Stimulated activated CD4-positive, alpha-beta T cell treated with anti-CD3 and anti-CD28 coated beads, Interleukin-1b, Interleukin-23, amount 100 ng/mL, for 1 hour (primary cell): ENCODE measurements around the gene DLL1.

Source experiments
- DNase-seq, 2 donors: peaks; one replicate each; pipeline ENCODE4 v3.0.0-alpha.2; 2020; ENCODE audit warnings: low read depth in 2 of 2

Gene DLL1

GRCh38 chr6:170233286-170234205 is 57.3 kb downstream of the DLL1 start:
- no peak for DNase-seq
